NCI-H82 treated with DMSO at 0.1 percent for 48 hours (cell line): ENCODE measurements around the gene TBC1D21.
"Not testable (repeated sequence)": the region's sequence is repeated elsewhere in the genome, so short reads cannot be mapped to it uniquely, and the experiment has no call there.

Source experiments
- DNase-seq: peaks from one replicate; lab custom pipeline; 2025; ENCODE audit not compliant: unreplicated experiment; lab: John Stamatoyannopoulos, UW

The TBC1D21 gene

DNA sequence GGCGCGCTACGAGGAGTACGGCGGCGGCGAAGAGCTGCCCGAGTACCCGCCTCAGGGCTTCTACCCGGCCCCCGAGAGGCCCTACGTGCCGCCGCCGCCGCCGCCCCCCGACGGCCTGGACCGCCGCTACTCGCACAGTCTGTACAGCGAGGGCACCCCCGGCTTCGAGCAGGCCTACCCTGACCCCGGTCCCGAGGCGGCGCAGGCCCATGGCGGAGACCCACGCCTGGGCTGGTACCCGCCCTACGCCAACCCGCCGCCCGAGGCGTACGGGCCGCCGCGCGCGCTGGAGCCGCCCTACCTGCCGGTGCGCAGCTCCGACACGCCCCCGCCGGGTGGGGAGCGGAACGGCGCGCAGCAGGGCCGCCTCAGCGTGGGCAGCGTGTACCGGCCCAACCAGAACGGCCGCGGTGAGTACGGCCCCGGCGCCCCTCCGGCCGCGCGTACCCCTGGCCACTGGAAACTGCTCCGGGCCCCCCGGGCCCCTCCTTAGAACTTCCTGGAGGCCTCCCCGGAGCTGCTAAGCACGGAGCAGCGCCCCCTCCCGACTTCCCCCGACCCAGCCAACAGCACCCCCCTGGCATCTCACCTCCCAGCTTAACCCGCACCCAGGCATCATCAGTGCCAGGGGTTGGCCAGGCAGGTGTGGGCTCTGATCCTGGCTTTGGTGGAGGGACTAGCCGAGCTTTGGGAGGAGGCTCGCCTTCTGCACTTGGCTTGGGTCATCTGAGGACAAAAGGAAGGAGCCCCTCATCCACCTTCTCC, 54.3 kb downstream of the TBC1D21 start:
- no peak for DNase-seq

GRCh38 chr15:73928241-73928579, 54.8 kb downstream of the TBC1D21 start:
- DNase-seq: no peak

- no peak for DNase-seq
These were observed 55.7 kb downstream of the TBC1D21 start for GRCh38 chr15:73928971-73929627.

DNA sequence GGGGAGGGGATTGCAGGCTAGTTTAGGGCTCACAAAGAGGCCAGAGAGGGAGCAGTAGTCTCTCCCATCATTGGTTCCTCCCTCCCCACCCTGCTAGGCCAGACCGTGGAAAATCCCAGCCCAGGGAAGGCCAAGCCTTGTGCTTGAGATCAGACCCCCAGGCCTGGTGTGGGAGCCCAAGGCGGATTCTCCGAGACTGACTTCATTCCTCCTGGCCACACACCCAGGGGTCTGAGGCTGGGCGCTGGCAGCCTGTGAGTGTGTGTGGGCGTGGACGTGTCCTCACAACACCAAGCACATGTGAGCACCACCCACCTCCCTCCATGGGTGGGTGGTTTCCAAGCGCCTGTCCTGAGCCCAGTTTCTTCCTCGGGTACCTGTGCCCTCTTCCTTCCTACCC, 57.0 kb downstream of the TBC1D21 start:
- DNase-seq: no peak

DNA sequence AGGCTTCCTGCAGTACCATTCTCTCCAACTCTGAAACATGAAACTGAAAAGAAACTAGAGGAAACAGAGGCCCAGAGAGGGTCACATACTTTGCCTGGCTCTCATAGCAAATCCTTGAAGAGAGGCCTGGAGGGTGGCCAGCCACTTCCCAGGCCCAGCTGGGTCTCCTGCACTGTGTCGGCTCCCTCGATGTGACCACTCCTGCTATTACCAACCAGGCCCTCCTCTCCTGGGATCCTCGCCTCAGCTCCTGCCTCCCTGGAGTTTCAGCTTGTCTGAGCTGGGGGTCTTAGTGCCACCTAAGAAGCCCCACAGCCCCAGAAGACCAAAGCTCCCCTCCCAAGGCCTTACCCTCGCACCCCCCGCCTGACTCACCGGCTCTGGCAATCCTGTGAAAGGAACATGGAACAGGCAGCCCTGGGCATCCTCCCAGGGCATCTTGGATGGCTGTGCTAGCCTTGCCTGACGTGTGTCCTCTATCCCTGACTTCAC, 57.5 kb downstream of the TBC1D21 start:
- no peak for DNase-seq

GRCh38 chr15:73931441-73931840, 58.1 kb downstream of the TBC1D21 start:
- DNase-seq: no peak

DNA sequence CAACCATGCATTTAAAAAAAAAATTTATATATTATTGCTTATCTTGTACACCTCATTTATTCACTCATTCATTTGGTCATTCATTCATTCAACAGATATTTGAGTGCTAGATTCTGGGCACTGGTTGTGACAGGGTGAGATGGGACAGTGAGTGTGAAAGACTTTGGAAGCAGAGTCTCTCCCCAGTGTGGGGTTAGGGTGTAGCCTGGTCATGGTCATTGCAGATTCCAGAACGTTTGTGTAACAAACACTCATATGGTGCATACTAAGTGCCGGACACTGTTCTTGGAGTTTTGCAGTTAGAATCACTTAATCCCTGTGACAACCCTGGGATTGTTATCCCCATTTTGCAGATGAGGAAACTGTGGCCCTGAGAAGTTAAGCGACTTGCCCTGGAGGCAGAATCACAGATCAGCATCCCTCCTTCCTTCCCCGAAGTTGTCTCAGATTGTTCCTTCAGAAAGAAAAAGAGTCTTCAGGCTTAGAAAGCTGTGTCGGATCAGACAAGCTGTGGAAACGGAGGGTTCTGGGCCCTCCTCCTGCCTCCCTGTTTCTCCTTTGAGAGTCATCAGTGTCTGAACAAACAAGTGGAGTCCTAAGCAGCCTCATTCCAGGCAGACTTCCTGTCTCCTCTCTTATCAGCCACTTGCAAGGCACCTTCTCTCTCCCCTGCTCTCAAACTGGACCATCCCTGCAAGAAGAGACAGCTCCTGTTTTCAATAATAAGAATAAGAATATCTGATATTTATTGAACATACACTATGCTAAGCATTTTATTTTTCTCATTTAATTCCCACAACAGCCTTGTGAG, 59.2 kb downstream of the TBC1D21 start:
- DNase-seq: no peak

DNA sequence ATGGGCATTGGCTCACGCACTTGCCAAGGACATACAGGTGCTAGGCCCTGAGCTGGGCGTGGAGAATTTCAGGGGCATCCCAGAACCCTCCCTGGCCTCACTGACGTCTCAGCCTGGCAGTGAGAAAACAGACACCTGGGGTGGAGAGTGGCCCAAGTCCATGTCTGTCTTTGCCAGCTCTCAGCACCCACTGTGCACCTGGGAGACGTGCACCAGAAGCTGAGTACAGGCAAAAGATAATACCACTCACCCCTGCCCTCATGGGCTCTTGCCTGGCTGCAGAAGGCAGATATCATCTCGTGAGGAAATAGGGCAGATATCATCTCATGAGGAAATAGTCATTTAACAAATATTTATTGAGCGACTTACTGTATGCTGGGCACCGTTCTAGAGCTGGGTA, 60.9 kb downstream of the TBC1D21 start:
- DNase-seq: no peak

- peak; percentile 56 for DNase-seq
These were observed 62.2 kb downstream of the TBC1D21 start for GRCh38 chr15:73935547-73935946.

DNA sequence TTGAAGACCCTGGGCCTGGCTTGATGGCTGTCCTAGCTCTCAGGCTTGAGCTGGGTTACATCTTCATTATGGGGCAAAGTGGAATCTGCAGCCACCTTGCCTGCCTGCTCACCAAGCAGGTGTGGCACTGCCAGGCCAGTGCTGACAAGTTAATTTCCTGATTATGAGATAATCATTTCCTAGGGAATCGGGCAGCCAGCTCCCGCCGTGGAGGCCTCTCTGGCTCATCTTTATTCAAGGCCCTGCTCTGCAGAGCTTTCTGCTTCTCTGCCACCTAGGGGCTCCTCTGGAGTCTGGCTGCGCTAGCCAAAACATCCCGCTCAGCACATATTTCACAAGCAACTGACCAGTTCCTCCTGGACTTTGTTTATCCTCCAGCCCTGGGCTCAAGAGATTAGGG, 62.8 kb downstream of the TBC1D21 start:
- no peak for DNase-seq

DNA sequence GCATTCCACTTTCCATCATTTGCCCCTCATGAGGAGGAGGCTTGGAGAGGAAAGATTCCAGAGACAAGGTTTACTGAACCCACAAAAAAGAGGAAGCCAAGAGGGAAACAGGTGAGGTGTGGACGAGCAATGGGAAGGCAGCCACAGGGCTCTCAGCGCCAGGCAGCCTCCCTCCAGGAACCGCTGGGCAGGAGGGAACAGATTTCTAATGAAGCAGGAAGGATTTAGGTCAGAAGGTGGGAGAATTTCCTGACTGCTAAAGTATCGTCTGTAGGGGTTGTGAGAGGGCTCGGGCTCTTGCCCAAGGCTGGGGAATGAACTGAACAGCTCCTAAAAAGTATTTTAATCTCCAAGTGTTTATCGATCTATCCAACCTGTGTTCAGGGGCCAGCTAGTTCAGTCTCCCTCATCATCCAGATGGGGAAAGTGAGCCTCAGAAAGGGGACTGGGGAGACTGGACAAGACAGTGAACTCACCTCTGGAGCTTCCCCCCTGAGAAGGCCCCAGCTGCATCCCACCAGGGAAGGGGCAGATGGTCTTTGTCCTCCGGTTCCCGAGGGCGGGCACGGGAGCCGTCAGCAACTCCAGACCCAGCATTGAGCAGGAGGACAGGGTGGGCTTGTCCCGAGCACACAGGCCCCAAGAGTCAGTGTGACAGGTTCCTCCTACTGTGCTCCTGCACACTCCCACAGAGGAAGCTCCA, 63.4 kb downstream of the TBC1D21 start:
- DNase-seq: no peak

GRCh38 chr15:73937296-73937695, 63.9 kb downstream of the TBC1D21 start:
- DNase-seq: no peak

DNA sequence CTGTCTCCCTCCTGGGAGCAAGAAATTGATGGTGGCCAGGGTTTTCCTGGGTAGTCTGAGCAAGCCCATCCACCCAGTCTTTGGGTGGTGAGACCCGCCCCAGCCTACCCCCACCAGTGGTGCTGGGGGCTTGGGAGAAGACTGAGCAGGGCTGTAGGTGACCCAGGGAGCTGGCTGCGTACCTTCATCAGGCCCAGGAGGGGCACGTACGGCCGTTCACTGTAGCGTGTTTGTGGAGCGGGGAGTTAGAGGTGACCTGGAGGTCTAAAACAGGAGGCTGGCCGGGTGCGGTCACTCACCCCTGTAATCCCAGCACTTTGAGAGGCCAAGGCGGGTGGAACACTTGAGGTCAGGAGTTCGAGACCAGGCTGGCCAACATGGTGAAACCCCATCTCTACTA, 64.4 kb downstream of the TBC1D21 start:
- no peak for DNase-seq

GRCh38 chr15:73938516-73938915, 65.2 kb downstream of the TBC1D21 start:
- DNase-seq: not testable (repeated sequence)
